ENCODE data around the gene IGSF9.
A peak's percentile ranks its signal among the peaks of the same experiment; 100 is the strongest.

IGSF9 gene

DNA sequence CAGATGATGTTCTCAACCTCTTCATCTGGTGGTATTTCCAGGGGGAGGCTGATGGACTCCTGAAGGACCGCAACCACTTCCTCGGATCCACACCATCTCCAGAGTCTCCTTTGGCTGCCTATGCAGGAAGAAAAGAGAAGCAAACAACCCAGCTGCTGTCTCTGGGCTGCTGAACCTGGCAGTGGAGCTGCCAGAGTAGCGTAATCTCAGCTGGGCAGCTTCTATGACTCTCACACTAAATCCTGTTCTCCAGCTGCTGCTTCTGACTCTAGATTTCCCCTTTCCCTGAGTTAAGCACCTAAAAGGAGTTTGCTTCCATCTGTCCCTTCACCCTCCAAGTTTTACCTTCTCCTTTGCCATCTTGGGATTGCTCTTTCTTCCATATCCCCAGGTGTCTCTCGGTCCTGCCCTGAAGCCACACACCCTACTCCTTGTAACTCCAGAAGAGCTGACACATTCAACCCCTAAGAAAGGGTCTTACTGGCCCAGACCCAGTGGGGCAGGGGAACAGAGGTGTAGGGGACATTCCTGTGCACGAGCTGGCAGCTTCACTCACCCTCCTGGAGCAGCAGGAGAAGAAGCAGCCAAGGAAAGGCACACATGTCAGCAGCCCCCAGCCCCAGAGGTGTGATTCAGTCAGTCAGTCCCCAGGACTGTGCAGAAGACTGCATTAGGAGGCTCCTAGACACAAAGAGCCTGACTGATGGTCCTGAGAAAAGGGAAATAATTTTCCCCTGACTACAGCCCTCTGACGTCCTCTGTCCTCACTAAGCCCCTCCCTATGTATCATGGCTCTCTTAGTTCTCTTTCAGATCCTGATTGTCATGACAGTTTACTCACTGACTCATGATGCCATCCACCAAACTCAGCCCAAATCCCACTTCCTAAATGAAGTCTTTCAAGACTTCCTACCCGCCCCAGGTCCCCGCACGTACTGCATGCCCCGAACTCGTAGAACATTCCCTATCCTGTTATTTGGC, 8.4 kb upstream of the IGSF9 start, which contains the start of gene SLAMF9:
Gene SLAMF9 (minus strand): TSS at position 702 of the 980 bp plus-strand sequence. CDS start 100 bp downstream, at position 602.
- no peak within 1 kb of the TSS for H3K27ac ChIP-seq (ENCODE audit: low read length)
- H3K9ac ChIP-seq (ENCODE audit: low read length), result no peak within 1 kb of the TSS
- no peaks in the 10 kb centered on the region for H3K27me3 ChIP-seq (ENCODE audit: control insufficient read depth, insufficient read depth, low read length)

DNA sequence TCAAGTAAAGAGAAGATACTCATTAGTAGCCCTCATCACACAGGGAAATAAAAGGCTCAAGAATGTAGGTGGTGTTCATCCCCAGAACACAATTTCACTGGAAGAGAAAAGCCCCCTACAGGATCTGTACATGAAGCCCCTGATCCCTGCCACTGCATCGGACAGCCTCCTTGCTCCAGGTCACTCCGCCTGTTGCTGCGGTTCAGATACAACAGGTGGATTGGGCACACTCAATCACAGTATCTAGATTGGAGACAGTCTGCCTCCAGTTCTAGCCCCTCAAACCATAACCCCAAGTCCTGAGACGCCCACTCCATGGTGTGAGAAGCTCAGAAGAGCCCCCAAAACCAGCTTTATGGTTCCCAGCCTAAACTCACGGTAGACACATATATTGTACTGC, 7.5 kb upstream of the IGSF9 start:
- no peaks in the 10 kb centered on the region for H3K4me1 ChIP-seq (ENCODE audit: control insufficient read depth, low read depth, low read length)
- H3K27ac ChIP-seq (ENCODE audit: low read length), result no peak overlapping the region
- H3K27me3 ChIP-seq (ENCODE audit: control insufficient read depth, insufficient read depth, low read length), result no peaks in the 10 kb centered on the region
- no peak overlapping the region for H3K4me3 ChIP-seq (ENCODE audit: low read length)
- H3K36me3 ChIP-seq (ENCODE audit: control insufficient read depth, low read depth, low read length), result no peaks in the 10 kb centered on the region
- H3K9ac ChIP-seq (ENCODE audit: low read length), result no peak overlapping the region
- no peaks in the 10 kb centered on the region for H3K9me3 ChIP-seq (ENCODE audit: control insufficient read depth, low read depth, low read length)

More for the DNA sequence above, 8.4 kb upstream of the IGSF9 start, which contains the start of gene SLAMF9:
- H3K9me3 ChIP-seq (ENCODE audit: control insufficient read depth, low read depth, low read length), result no peaks in the 10 kb centered on the region
- no peaks in the 10 kb centered on the region for H3K4me1 ChIP-seq (ENCODE audit: control insufficient read depth, low read depth, low read length)
- H3K4me3 ChIP-seq (ENCODE audit: low read length), result no peak within 1 kb of the TSS
- no peaks in the 10 kb centered on the region for H3K36me3 ChIP-seq (ENCODE audit: control insufficient read depth, low read depth, low read length)

DNA sequence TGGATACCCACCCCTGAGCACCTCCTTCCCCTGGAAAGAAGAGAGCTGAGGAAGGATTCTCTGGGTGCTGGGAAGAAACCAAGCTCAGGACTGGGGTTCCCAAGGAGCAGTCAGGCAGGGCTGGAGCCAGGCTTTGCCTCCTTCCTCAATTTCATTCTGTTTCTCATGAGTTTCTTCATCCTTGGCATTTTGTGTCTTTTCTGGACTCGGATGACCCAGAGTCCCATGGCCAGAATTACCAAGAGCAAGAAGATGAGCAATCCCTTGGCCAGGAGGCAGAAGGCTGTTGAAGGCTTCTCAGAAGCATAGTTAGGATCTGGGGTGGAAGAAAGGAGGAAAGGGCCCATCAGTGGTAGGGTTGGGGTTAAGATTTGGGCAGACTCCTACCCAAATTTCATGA, 6.1 kb upstream of the IGSF9 start:
- Histone ChIP-seq H3K27ac (ENCODE audit: low read length) (no peak overlapping the region), H3K27me3 (ENCODE audit: control insufficient read depth, insufficient read depth, low read length) (no peaks in the 10 kb centered on the region), H3K9ac (ENCODE audit: low read length) (no peak overlapping the region), H3K36me3 (ENCODE audit: control insufficient read depth, low read depth, low read length) (no peaks in the 10 kb centered on the region), H3K4me1 (ENCODE audit: control insufficient read depth, low read depth, low read length) (peaks cover 3% of the 10 kb centered on the region), H3K9me3 (ENCODE audit: control insufficient read depth, low read depth, low read length) (no peaks in the 10 kb centered on the region), H3K4me3 (ENCODE audit: low read length) (no peak overlapping the region)

DNA sequence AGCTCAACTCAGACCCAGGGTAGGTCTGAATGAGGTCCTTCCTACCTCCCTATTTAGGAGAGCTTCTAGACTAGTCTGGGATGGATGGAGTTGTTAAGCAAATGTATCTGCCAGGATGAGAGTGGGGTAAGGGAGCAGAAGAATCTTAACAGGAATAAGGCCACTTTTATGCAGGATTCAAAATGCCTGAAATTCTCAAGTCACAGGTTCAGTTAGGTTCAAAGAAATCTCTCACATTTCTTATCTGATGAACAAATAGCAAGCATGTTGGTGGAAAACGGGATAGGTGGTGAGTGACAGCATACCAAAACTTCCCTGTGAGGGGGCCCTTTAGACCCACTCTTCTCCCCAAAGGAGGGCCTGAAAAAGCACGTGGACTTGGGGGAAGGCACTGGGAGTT, 5.6 kb upstream of the IGSF9 start:
- Histone ChIP-seq H3K4me1 (ENCODE audit: control insufficient read depth, low read depth, low read length) (peaks cover 8% of the 10 kb centered on the region), H3K4me3 (ENCODE audit: low read length) (no peak overlapping the region), H3K9me3 (ENCODE audit: control insufficient read depth, low read depth, low read length) (no peaks in the 10 kb centered on the region), H3K27ac (ENCODE audit: low read length) (no peak overlapping the region), H3K36me3 (ENCODE audit: control insufficient read depth, low read depth, low read length) (no peaks in the 10 kb centered on the region), H3K9ac (ENCODE audit: low read length) (no peak overlapping the region), H3K27me3 (ENCODE audit: control insufficient read depth, insufficient read depth, low read length) (no peaks in the 10 kb centered on the region)

DNA sequence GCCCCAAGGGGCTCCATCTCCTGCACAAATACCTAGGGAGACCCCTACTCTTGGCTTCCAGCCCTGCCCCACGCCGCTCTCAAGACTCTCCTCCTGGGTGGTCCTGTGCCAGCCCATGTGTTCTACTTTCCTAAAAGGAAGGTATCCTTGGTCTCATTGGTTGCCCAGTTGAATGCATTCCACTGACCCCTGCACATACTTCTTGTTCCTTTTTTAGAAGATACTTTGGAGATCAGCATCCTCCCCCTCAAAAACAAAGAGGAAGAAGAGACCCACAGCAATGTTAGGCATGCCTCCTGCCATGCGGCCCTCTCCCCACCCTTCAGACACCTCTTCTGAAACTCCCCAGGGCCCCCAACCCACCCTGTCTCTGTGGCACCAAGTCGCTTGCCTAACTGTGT, 4.6 kb upstream of the IGSF9 start:
- H3K4me1 ChIP-seq (ENCODE audit: control insufficient read depth, low read depth, low read length), result peaks cover 9% of the 10 kb centered on the region
- no peak overlapping the region for H3K9ac ChIP-seq (ENCODE audit: low read length)
- no peaks in the 10 kb centered on the region for H3K27me3 ChIP-seq (ENCODE audit: control insufficient read depth, insufficient read depth, low read length)
- no peaks in the 10 kb centered on the region for H3K36me3 ChIP-seq (ENCODE audit: control insufficient read depth, low read depth, low read length)
- H3K27ac ChIP-seq (ENCODE audit: low read length), result no peak overlapping the region
- H3K4me3 ChIP-seq (ENCODE audit: low read length), result no peak overlapping the region
- H3K9me3 ChIP-seq (ENCODE audit: control insufficient read depth, low read depth, low read length), result no peaks in the 10 kb centered on the region

DNA sequence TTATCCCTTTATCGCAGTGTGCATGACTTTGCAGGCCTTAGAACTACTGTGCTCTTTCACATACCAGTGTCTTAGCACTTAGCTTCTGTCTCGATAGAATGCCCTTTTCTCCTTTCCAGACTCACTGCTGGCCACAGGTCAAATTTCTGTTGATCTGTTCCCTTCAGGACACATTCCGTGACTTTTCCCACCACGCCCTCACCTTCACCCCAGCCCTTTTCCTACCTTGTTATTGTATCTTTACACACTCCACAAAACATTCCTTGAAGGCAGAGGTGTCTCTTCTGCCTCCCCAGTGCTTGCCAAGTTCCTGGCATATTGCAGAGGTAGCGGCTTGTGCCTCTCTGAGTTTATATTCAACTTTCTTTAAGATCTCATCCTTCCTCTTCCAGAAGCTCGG, 3.7 kb upstream of the IGSF9 start:
- Histone ChIP-seq H3K9ac (ENCODE audit: low read length) (no peak overlapping the region), H3K27me3 (ENCODE audit: control insufficient read depth, insufficient read depth, low read length) (no peaks in the 10 kb centered on the region), H3K36me3 (ENCODE audit: control insufficient read depth, low read depth, low read length) (no peaks in the 10 kb centered on the region), H3K4me3 (ENCODE audit: low read length) (no peak overlapping the region), H3K9me3 (ENCODE audit: control insufficient read depth, low read depth, low read length) (no peaks in the 10 kb centered on the region), H3K27ac (ENCODE audit: low read length) (no peak overlapping the region), H3K4me1 (ENCODE audit: control insufficient read depth, low read depth, low read length) (peaks cover 18% of the 10 kb centered on the region)

DNA sequence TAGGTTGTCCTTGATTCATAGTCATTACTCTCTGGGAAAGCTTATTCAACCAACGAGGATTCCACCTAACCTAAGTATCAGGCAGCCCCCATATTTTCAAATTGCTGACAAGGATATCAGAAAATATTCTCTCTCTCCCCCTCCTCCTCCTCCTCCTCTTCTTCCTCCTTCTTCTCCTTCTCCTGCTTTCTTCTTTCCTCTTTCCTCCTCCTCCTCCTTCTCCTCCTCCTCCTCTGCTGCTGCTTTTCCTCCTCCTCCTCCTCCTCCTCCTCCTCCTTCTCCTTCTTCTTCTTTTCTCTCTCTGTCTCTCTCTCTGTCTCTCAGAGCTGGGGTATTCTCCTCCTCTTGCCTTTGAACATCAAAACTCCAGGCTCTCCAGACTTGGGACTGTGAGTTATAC, 2.5 kb upstream of the IGSF9 start:
- no peaks in the 10 kb centered on the region for H3K9me3 ChIP-seq (ENCODE audit: control insufficient read depth, low read depth, low read length)
- no peak overlapping the region for H3K27ac ChIP-seq (ENCODE audit: low read length)
- peaks cover 20% of the 10 kb centered on the region for H3K4me1 ChIP-seq (ENCODE audit: control insufficient read depth, low read depth, low read length)
- no peaks in the 10 kb centered on the region for H3K36me3 ChIP-seq (ENCODE audit: control insufficient read depth, low read depth, low read length)
- no peak overlapping the region for H3K9ac ChIP-seq (ENCODE audit: low read length)
- no peak overlapping the region for H3K4me3 ChIP-seq (ENCODE audit: low read length)
- H3K27me3 ChIP-seq (ENCODE audit: control insufficient read depth, insufficient read depth, low read length), result no peaks in the 10 kb centered on the region

DNA sequence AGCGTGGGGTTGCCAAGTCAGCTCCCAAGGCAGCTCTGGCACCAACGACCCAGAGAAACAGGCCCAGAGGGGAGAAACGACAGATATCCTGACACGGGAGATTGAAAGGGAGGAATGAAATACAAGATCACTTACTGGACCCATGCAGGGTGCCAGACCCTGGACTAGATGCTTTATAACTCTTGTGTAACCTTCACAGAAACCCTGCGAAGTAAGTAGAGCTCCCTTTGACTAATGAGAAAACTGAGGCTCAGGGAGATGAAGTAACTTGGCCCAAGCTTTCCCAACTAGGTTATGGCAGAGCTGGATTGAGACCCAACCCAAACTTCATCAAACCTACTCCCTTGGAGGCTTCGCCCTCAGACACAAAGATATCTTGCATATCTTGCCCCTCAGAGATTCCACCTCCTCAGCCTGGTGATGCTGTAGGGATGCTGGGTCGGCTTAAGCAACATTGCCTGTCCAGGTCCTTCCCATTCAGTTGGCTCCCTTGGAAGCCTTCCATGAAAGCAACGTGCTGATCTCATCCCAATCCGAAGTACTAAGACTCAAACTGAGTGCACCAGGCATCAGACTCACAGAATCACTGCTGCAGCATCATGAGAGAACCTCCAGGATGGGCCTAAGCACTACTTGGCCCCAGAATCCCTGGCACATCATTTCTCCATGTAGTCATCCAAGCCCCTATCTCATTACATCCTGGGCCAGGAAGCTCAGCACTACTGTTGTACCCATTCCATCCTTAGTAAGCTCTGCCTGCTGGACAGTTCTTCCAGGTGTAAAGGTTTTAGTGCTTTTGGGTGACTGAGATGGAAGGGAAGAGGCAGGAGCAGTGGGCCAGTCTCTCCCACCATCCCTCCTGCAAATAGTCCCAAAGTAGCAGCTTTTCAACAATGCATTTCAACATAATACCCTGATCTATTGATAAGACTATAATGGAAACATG, 1.1 kb upstream of the IGSF9 start:
- Histone ChIP-seq H3K9ac (ENCODE audit: low read length) (peak overlapping the region; percentile 89), H3K4me3 (ENCODE audit: low read length) (peak overlapping the region; percentile 97), H3K4me1 (ENCODE audit: control insufficient read depth, low read depth, low read length) (peaks cover 20% of the 10 kb centered on the region), H3K27me3 (ENCODE audit: control insufficient read depth, insufficient read depth, low read length) (no peaks in the 10 kb centered on the region), H3K36me3 (ENCODE audit: control insufficient read depth, low read depth, low read length) (peaks cover 5% of the 10 kb centered on the region), H3K9me3 (ENCODE audit: control insufficient read depth, low read depth, low read length) (no peaks in the 10 kb centered on the region), H3K27ac (ENCODE audit: low read length) (peak overlapping the region; percentile 40)

DNA sequence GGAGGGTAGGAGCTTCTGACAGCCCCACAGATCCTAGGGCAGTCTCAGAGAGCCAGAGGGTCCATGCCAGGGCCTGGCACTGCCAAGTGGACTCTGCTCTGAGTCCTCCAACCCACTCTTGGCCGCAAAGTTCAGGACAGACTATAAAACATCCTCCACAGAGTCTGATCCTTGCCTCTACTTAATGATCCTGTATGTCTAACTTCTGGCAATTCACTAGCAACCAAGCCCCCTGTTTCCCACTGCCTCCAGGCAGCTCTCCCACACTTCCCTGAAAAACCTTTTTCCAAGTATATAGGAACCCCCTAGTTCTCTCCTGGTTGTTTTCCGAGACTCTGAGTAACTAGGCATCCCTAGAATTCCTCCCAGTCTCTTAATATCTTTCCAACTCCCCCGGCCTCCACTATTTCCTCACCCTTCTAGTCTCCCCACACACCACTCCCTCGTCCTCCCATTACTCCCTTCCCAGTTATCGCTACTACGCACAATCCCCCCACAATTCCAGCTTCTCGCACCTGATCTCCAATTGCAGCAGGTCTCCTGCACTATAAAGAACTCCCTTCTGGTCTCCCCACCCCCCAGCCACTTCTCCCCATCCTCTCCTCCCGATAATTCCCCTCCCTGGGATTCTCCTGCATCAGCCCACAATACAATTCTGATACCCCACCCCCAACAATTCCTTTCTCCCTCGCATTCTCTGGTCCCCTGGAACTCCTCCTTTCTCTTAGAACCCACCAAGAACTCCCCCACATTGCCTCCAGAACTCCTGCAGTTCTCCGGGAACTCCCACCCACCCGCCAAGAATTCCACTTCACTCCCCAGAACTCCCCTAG, 574 bp downstream of the IGSF9 start:
- no peaks in the 10 kb centered on the region for H3K27me3 ChIP-seq (ENCODE audit: control insufficient read depth, insufficient read depth, low read length)
- peak overlapping the region; percentile 97 for H3K4me3 ChIP-seq (ENCODE audit: low read length)
- peaks cover 10% of the 10 kb centered on the region for H3K36me3 ChIP-seq (ENCODE audit: control insufficient read depth, low read depth, low read length)
- H3K4me1 ChIP-seq (ENCODE audit: control insufficient read depth, low read depth, low read length), result peaks cover 23% of the 10 kb centered on the region
- H3K27ac ChIP-seq (ENCODE audit: low read length), result peak overlapping the region; percentile 83
- no peaks in the 10 kb centered on the region for H3K9me3 ChIP-seq (ENCODE audit: control insufficient read depth, low read depth, low read length)
- H3K9ac ChIP-seq (ENCODE audit: low read length), result peak overlapping the region; percentile 89

DNA sequence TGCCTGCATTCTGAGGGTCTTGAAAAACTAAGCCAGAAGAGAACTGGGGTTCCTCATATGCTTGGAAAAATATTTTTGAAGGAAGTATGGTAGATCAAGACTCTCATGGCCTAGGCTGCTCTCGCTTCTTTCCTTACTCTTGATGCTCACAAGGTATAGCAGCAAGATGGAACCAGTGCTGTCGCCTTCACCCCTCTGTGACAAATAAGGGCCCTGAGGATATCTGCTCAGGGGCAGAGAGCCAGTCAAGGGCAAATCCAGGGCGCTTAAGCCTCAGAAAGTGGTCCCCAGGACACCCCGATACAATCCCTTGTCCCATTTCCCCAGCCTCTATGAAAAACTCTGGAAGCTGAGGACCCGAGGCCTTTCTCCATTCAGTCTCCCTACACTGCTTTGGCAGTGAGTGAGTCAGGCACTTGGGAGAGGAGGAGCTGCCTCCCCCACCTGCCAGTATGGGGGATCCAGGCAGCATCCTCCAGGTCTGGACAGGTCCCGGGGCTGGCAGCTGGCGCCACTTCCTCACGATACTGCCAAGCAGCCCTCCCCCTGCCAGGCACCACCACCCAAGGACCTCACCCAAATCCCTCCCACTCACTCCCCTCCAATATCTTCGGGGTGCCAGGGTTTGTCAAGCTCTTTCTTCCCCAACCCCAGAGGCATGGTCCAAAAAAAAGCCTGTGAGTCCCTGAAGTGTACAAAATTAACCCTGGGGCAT, 1.3 kb downstream of the IGSF9 start:
- peaks cover 13% of the 10 kb centered on the region for H3K36me3 ChIP-seq (ENCODE audit: control insufficient read depth, low read depth, low read length)
- H3K4me3 ChIP-seq (ENCODE audit: low read length), result peak overlapping the region; percentile 97
- no peaks in the 10 kb centered on the region for H3K27me3 ChIP-seq (ENCODE audit: control insufficient read depth, insufficient read depth, low read length)
- H3K27ac ChIP-seq (ENCODE audit: low read length), result no peak overlapping the region
- no peaks in the 10 kb centered on the region for H3K9me3 ChIP-seq (ENCODE audit: control insufficient read depth, low read depth, low read length)
- H3K4me1 ChIP-seq (ENCODE audit: control insufficient read depth, low read depth, low read length), result peaks cover 23% of the 10 kb centered on the region
- peak overlapping the region; percentile 89 for H3K9ac ChIP-seq (ENCODE audit: low read length)

Measured in iPS-18a (cell line).